Left cardiac atrium (tissue), 4 donors: ENCODE results near the gene NTSR2. TPM values are rescaled to one million over a fixed set of nuclear protein-coding genes. Genes with fewer than 3 reads are reported as not detected.

Experiments
- ATAC-seq, 2 donors: fragments of 200-7000 bp; cut with Tn5 transposase; one replicate each; pipeline ENCODE4 v1.9.1; 2020; ENCODE audit warnings: mild to moderate bottlenecking in 2 of 2, moderate library complexity in 2 of 2
- DNase-seq: peaks from one replicate; pipeline ENCODE4 v3.0.0-alpha.2; 2020
- intact Hi-C, 2 donors: fragments of 100-400 bp; cut with DNase I; formaldehyde crosslinking; loops; one replicate each; pipeline versions ENCODE4 v1.14.1 to v1.15.1; 2022 to 2023
- total RNA-seq, 2 donors: library from RNA; stranded (reverse); fragmentation: NEBNext Ultra II Directional; extraction: Animal tissue kit (Norgen Biotek cat#: 25700); gene quantifications; one replicate each; pipeline ENCODE4 v1.2.1, GENCODE V29; 2021
- donor health status: DM: no; HTN: yes; CAD: no.
- donor health status: DM: no; HTN: yes; CAD: no; lungs with severe emphysema.
- donor health status: DM: yes; HTN: yes; CAD: no.
- donor health status: Dilated cardiomyopathy.

Gene NTSR2
- total RNA-seq, 2 donors from 2014 or later, result 0.24 TPM; not detected in 1

- DNase-seq, result no peak
- intact Hi-C loops, result no loop called here
- ATAC-seq, result peak in 1 of 2 donors; percentile 27
These were observed 12.0 kb upstream of the NTSR2 start for GRCh38 chr2:11681722-11682589.

- DNase-seq (no peak), ATAC-seq (no peak)
- intact Hi-C loops, result no loop called here
These were observed 11.1 kb upstream of the NTSR2 start for GRCh38 chr2:11680901-11681721.

GRCh38 chr2:11680182-11680900 lies 10.3 kb upstream of the NTSR2 start:
- DNase-seq, result no peak
- intact Hi-C loops, result no loop called here
- ATAC-seq, result no peak

- ATAC-seq (no peak), DNase-seq (no peak)
- intact Hi-C loops, result loop anchor here in 1 of 2 donors (10.0 kb wide), 1 partner anchor 205 kb away; no protein-coding TSS in a partner anchor
These were observed 9.6 kb upstream of the NTSR2 start for GRCh38 chr2:11679486-11680181.

GRCh38 chr2:11679016-11679415 lies 9.0 kb upstream of the NTSR2 start:
- DNase-seq (no peak), ATAC-seq (no peak)
- intact Hi-C loops, result loop anchor here in 1 of 2 donors (10.0 kb wide), 1 partner anchor 204 kb away; no protein-coding TSS in a partner anchor

- no peak for ATAC-seq
- intact Hi-C loops, result loop anchor here in 1 of 2 donors (10.0 kb wide), 1 partner anchor 204 kb away; no protein-coding TSS in a partner anchor
- DNase-seq, result no peak
These were observed 8.4 kb upstream of the NTSR2 start for GRCh38 chr2:11678306-11678960.

GRCh38 chr2:11677136-11678055 lies 7.4 kb upstream of the NTSR2 start:
- DNase-seq (peak; percentile 38), ATAC-seq (peak; percentile 34 to 64)
- intact Hi-C loops, result loop anchor here in 1 of 2 donors (10.0 kb wide), 1 partner anchor 203 kb away; no protein-coding TSS in a partner anchor

- DNase-seq (no peak), ATAC-seq (no peak)
- intact Hi-C loops, result loop anchor here in 1 of 2 donors (10.0 kb wide), 1 partner anchor 202 kb away; no protein-coding TSS in a partner anchor
These were observed 6.6 kb upstream of the NTSR2 start for GRCh38 chr2:11676640-11677039.

GRCh38 chr2:11675423-11676112 lies 5.6 kb upstream of the NTSR2 start:
- peak in 1 of 2 donors; percentile 39 for ATAC-seq

GRCh38 chr2:11674983-11675382 lies 5.0 kb upstream of the NTSR2 start:
- ATAC-seq, result no peak
- DNase-seq, result no peak
- intact Hi-C loops, result loop anchor here in 1 of 2 donors (10.0 kb wide), 1 partner anchor 200 kb away; no protein-coding TSS in a partner anchor

More at GRCh38 chr2:11675423-11676112, 5.6 kb upstream of the NTSR2 start:
- DNase-seq, result no peak
- intact Hi-C loops, result loop anchor here in 1 of 2 donors (10.0 kb wide), 1 partner anchor 201 kb away; no protein-coding TSS in a partner anchor

- no peak for ATAC-seq
- no peak for DNase-seq
- intact Hi-C loops, result loop anchor here in 1 of 2 donors (10.0 kb wide), 1 partner anchor 198 kb away; no protein-coding TSS in a partner anchor
These were observed 2.4 kb upstream of the NTSR2 start for GRCh38 chr2:11672407-11672806.

GRCh38 chr2:11667866-11668637 lies 1.9 kb downstream of the NTSR2 start:
- intact Hi-C loops, result no loop called here
- no peak for ATAC-seq
- no peak for DNase-seq

- ATAC-seq (no peak), DNase-seq (no peak)
- intact Hi-C loops, result no loop called here
These were observed 2.8 kb downstream of the NTSR2 start for GRCh38 chr2:11667194-11667593.

GRCh38 chr2:11665510-11666362 lies 4.3 kb downstream of the NTSR2 start:
- no peak for DNase-seq
- no peak for ATAC-seq
- intact Hi-C loops, result no loop called here
